Forelimb muscle (tissue), 1 donor: ENCODE results near the gene CRMP1. TPM values are rescaled to one million over a fixed set of nuclear protein-coding genes. Genes with fewer than 3 reads are reported as not detected.
"Not testable (repeated sequence)": the region's sequence is repeated elsewhere in the genome, so short reads cannot be mapped to it uniquely, and the experiment has no call there.

Experiments
- DNase-seq: peaks from one replicate; pipeline ENCODE4 v3.0.0-alpha.2; 2013; ENCODE audit warnings: low read depth
- polyA plus RNA-seq: library from polyadenylated mRNA; unstranded; fragments of 120-200 nt; gene quantifications from one replicate; pipeline ENCODE4 v1.2.1, GENCODE V29; 2013; ENCODE audit not compliant: insufficient read length

Gene CRMP1
- polyA plus RNA-seq, 1 donor = 19.4 TPM

DNA sequence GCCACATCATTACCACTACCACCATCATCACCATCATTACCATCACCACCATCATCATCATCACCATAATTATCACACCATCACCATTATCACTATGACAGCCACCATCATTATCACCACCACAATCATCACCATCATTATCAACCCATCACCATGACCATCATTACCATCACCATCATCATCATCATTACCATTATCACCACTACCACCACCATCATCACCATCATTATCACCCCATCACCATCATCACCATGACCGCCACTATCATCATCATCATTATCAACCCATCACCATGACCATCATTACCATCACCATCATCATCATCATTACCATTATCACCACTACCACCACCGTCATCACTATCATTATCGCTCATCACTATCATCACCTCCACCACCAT is 36.5 kb downstream of the CRMP1 start:
- not testable (repeated sequence) for DNase-seq

DNA sequence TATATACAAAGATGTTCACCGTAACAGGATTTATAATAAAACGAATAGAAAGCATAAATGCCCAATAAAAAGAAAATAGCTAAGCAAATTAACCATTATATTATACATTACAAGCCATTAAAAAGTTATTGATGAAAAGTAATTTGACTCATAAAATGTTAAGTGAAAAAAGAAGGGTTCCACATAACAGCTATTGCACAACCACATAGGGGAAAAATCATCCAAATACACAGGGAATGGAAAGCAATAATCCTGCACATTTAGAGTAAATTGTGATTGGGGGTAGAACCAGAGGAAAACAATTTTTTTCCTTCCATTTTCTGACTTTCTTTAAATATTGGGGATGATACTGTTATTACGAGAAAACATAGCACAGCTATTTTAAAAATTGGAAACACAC is 38.0 kb downstream of the CRMP1 start:
- DNase-seq = no peak

- DNase-seq = no peak
Observed at GRCh38 chr4:5852523-5853202, 40.2 kb downstream of the CRMP1 start.

DNA sequence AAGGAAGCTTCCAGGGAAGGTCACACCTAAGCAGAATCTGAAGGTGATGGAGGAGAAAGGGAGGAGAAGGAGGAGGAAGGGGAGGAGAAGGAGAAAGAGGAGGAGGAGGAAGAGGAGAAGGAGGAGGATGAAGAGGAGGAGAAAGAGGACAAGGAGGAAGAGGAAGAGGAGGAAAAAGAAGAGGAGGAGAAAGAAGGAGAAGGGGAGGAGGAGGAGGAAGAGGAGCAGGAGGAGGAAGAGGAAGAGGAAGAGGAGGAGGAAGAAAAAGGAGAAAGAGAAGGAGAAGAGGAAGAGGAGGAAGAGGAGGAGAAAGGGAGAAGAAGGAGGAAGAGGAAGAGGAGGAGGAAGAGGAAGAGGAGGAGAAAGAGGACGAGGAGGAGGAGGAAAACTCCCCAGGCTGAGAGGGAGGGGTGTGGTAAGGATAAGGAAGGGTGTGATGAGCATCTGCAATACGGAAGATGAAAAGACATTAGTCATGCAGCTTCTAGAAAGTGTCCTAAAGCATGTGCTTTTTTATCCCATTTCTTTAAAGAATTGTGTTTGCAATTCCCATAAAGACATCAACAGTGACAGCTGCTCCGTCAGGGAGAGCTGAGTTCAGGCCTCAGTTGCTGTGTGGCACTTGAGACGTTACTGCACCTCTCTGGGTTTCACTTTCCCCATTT is 41.1 kb downstream of the CRMP1 start:
- DNase-seq = no peak

- no peak for DNase-seq
Observed at GRCh38 chr4:5845035-5845905, 47.6 kb downstream of the CRMP1 start.

DNA sequence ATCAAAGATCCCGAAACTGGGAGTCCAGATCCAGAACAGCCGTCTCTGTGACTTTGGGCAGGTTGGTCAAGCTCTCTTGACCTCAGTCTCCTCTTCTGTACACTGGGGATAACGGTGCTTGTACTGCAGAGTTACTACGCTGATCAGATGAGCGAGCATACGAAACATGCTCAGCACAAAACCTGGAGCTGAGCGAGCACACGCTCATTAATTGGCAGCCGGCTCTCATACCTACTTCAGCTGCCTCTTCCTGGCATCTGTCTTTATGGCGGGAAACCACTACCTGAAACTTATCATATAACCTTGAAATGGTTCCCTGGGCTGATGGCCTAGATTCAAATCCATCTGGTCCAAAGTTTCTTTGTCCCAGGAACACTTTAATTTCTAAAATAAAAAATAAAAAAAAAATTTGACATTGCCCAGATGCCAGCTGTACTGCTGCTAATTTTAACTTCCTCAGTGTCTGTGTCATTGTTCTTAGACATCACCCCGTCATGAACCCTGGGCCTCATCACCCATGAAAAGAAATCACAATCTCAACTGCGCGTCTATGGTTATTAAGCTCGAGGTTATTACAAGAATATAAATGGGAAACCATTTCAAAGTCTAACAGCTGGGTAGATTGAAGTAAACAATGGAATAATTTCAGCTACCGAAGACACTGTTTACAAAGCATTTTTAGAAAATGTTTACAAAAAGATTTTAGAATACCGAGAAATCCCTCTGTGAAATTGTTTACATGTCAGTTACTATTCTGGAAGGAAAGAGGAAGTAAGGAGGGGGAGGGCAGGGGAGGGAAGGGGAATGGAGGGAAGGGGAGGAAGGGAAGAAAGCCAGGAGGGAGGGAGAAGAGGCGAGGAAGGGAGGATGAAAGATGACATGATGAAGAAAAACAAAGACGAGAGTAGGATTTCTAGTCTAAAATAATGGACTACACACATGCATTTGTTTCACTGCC is 49.0 kb downstream of the CRMP1 start:
- DNase-seq = no peak

DNA sequence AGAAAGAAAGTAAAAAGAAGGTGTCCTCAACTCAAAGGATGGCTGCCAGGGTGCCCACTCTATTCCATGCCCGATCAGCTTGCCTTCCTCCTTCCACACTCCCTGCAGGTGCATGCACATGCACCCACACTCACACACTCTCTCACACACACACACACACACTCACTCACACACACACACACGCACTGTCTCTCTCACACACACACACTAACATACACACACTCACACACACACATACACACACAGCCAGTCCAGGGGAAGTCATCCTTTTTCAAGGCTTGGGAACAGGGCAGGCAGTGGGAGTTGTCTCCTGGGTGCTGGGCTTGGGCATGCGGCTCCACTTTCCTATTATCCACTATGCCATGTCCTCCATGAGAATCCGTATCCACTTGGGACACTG is 50.4 kb downstream of the CRMP1 start:
- DNase-seq = no peak

GRCh38 chr4:5839751-5840674 is 52.9 kb downstream of the CRMP1 start:
- DNase-seq = peak; percentile 82

- DNase-seq = no peak
Observed at GRCh38 chr4:5839332-5839731, 53.6 kb downstream of the CRMP1 start.

DNA sequence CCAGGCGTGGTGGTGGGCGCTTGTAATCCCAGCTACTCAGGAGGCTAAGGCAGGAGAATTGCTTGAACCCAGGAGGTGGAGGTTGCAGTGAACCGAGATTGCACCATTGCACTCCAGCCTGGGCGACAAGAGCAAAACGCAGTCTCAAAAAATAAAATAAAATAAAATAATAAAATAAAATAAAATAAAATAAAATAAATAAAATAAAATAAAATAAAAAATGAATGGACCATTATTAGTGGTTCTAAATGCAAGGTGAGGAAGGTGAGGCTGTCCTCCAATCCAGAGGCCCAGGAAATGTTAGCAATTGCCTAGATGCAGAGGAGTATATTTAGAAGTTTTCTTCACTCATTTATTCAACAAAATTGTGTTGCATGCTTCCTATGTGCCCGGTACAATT is 55.4 kb downstream of the CRMP1 start:
- DNase-seq = not testable (repeated sequence)

- no peak for DNase-seq
Observed at GRCh38 chr4:5836943-5837342, 55.9 kb downstream of the CRMP1 start.

DNA sequence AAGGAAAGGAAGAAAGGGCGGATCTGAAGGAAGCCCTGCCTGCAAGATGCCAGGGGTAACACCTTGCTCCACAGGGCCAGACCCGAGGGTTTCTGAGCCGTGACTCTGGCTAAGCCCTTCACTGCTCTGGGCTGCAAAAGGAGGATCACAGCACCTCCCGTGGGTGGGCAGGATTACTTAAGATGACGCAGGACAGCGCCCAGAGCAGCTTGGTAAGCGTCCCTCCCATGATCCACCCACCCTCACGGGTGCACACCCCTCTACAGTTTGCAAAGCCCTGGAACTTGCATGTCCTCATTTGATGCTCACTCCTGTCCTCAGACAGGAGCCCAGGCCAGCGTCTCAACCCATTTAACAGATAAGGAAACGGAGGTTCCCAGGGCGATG is 64.9 kb downstream of the CRMP1 start:
- DNase-seq = no peak

DNA sequence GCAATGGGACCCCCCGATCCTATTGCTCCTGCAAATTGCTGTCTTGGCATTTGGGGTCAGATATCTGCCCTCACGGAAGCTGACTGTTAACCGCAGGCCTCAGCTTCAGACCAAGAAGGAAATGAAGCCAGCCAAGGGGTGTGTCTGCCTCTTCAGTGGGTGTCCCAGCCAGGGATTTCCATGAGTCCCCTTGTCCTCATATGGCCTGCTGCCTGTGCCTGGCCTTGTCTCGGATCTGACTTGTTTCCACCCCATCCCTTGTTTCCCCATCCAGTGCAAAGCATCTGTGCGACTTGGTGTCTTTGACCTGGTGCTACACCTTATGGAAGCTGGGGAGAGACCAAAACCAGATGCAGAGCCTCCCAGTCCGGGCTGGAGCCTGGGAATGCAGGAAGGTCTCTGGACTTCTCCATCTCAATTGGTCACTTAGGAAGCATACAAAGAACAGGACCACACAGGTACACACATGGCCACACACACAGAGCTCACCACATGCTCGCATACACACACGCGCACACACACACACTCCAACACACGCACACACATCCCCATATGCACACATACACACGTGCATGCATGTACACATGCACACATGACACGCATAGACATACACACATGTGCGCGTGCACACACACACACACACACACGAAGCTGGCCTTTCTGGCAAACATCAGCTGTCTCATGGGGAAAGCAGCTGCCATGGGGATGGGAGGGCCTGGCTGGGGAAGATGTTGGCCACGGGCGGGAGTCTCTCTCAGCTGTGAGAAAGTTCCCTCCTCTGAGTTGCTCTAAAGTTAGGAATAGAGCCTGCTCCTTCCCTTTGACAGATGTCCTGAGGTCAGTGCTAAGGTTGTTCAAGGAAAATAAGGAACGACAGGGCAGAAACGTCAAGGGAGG is 65.5 kb downstream of the CRMP1 start:
- DNase-seq = no peak

- no peak for DNase-seq
Observed at GRCh38 chr4:5826437-5827107, 66.3 kb downstream of the CRMP1 start.

DNA sequence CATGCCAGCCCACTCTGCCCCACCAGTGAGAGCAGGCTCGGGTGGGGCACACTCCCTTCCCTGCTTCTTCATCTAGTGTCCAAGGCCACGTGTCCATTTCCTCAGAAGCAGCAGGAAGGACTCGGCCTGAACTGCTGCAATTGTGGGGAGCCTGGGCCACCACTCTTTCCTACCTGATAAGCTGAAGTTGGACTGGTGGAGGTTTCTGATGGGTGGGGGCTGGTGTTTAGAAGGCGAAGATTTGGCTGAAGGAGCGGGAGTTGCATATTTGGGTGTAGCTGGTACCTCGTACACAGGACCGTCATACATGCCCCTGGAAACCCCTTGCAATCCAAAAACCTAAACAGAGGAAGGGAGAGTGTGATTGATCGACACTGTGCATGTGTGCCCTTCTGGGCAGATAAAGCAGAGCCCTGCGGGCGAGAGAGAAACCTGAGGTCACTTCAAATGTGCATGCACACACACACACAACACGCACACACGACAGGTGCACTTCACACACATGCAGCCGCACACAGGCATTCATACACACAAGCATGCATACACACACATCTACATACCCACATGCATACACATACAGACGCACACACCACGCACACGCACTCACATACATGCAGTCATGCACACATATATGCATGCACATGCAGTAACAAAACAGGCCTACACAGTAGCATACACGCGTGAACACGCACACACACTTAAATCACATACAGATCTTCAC is 67.4 kb downstream of the CRMP1 start:
- DNase-seq = no peak

DNA sequence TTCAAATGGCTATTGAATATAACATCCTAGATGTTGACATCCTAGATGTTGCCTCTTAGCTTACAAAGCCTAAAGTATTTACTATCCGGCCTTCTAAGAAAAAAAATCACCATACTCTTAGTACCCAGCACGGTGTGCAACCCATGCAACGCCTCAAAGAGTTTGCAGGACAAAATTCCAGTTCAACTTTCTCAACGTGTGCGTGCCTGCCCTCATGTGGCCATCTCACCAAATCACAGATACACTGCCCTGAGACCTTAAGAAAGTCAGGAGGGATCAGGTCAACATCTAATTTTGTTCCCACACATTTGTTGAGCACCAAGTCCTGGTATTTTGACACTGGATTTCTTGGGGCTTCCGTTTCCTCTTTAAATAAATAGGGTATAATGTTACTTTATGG is 68.3 kb downstream of the CRMP1 start:
- DNase-seq = no peak

- no peak for DNase-seq
Observed at GRCh38 chr4:5824227-5824626, 68.7 kb downstream of the CRMP1 start.
